GM21367 (cell line): ENCODE measurements around the gene PPARA.

Experiments used
- ATAC-seq: cut with Tn5 transposase; IDR thresholded peaks from one replicate; pipeline ENCODE4 v1.9.1; 2021; ENCODE audit not compliant: unreplicated experiment

The PPARA gene

GRCh38 chr22:46202897-46203600 is 52.7 kb downstream of the PPARA start:
- ATAC-seq: no peak

DNA sequence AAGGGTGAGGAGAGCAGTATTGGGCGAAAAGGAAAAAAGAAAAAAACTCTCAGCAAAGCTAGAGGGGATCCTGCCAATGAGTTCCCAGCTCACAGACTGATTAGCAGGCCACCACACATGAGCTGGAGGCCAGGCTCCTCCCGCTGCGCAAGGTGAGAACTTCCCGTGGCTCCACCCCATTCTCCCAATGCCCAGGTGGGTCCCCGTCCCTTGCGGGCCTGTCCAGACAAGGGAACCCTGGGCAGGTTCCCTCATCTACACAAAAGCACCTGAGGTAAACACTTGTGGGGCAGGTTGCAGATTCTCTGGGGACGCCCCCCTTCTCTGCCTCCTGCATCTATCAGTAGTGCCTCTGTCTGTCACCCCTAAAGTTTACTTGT is 53.3 kb downstream of the PPARA start:
- ATAC-seq: no peak

DNA sequence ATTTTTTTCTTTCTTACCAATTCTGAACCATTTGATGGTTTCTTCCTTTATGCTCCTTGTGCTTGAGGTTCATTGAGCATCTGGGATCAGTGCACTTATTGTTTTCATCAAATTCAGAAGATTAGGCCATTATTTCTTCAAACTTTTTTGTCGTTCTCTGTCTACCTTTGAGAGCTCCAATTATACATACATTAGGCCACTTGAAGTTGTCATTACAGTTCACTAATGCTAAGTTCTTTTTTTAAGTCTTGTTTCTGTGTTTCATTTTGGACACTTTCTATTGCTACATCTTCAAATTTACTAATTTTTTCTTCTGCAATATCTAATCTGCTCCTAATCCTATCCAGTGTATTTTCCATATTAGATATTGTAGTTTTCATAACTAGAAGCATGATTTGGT is 58.9 kb downstream of the PPARA start:
- no peak for ATAC-seq

DNA sequence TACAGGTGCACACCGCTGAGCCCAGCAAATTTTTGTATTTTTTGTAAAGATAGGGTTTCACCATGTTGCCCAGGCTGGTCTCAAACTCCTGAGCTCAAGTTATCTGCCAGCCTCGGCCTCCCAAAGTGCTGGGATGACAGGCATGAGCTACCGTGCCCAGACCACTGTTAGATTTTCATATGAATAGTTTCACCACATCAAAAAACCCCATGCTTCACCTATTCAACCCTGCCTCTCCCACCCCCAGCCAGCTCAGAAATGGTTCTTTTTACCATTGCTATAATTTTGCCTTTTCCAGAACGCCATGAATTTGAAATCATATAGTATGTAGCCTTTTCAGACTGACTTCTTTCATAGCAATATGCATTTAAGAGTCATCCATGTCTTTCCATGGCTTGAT is 61.9 kb downstream of the PPARA start:
- ATAC-seq: no peak

DNA sequence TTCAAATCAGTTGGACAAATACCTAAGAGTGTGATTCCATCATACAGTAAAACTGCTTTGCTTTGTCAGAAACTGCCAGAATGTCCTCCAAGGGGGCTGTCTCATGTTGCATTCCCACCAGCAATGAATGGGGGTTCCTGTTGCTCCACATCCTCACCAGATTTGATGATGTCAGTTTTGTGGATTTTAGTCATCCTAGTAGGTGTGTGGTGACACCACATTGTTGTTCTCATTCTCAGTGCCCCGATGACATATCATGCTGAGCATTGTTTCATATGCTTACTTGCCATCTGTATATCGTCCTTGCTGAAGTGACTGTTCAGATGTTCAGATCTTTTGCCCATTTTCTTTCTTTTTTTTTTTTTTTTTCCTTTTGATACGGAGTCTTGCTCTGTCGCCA is 62.7 kb downstream of the PPARA start:
- ATAC-seq: no peak

DNA sequence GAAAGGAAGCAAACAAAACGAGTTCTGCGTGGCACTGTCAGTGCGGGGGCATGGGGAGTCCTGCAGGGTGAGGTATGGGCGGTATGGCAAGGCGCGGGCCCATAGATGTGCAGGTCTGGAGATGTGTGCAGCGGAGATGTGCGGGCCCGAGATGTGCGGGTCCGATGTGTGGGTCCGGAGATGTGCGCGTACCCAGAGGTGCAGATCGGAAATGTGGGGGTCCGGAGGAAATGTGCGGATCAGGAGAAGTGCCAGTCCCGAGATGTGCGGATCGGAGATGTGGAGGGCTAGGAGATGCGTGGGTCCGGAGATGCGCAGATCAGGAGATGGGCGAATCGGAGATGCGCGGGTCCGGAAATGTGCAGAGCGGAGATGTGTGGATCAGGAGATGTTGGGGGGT is 63.8 kb downstream of the PPARA start:
- ATAC-seq: no peak

- ATAC-seq: no peak
Observed at GRCh38 chr22:46214616-46215015, 64.3 kb downstream of the PPARA start.

- no peak for ATAC-seq
Observed at GRCh38 chr22:46219636-46220035, 69.3 kb downstream of the PPARA start.

DNA sequence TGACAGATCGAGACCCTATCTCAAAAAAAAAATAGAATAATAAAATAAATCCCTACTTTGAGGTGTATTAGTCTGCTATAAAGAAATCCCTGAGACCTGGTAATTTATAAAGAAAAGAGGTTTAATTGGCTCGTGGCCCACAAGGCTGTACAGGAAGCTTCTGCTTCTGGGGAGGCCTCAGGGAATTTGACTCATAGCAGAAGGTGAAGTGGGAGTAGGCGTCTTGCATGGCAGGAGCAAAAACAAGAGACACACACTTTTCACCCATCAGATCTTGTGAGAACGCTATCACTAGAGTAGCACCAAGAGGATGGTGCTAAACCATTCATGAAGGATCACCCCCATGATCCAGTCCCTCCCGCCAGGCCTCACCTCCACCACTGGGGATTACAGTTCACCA is 70.6 kb downstream of the PPARA start:
- no peak for ATAC-seq

DNA sequence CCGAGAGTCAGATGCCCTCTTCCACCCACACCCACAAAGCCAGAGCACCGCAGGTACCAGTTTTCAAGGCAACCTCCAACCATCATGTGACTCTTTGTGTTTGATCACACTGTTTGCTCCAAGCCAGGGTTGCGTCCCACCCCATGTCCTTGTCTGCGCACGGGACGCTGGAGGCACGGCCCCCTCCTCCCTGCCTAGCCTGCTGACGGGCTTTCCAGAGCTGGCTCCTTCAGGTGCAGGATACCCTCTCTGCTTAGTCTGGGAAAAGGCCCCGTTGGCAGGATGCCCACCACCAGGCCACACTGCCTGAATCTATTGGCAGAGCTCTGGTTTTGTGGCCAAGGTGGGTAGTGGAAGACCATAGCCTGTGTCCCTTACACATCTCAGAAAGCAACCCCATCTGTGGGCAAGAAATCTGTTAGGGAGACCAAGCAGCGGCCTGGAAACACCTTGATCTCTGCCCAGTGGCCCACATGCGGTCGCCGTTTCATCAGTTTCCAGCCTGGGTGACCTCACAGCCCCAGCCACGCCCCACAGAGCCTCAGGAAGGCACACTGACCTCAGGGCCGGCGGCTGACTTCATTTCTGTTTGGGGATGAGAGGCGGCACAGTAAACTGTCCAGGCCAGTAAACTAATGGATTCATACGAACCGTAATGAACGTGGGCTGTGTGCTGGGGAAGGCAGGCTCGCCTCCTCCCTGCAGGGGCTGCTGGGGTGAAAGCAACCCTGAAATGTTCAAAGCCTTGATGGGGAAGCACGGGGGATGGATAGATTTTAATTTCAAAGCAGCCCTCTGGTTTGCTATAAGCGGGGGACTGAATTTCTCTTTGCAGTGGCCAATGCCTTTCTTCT is 73.9 kb downstream of the PPARA start:
- ATAC-seq: no peak

GRCh38 chr22:46224898-46225290 is 74.6 kb downstream of the PPARA start:
- ATAC-seq: no peak

GRCh38 chr22:46225631-46226030 is 75.3 kb downstream of the PPARA start:
- ATAC-seq: no peak

GRCh38 chr22:46226577-46226976 is 76.3 kb downstream of the PPARA start:
- ATAC-seq: no peak

- no peak for ATAC-seq
Observed at GRCh38 chr22:46229701-46230100, 79.4 kb downstream of the PPARA start.

DNA sequence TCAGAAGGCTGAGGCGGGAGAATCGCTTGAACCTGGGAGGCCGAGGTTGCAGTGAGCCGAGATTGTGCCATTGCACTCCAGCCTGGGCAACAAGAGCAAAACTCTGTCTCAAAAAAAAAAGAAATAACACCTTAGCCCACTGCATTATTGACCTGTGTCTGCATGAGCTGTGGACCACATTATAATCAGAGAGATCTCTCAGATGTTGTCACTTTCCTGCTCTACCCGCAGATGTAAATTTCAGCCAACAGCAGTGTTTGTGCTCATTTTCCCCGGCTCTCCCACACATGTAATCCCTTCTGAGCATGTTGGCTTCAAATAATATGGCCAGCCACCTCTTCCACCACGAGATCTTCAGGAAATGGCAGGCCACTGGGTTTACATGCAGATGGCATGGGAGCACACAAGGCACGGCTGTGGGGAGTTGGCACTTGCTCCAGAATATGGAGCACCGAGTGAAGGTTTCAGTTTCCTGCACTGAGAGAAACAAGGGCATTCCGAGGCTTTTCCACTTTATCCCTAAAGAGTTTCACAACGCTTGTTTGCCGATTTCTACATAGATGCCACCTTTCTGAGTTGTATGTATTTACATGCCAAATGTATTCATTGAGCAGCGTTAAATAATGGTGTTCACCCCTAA is 80.1 kb downstream of the PPARA start:
- ATAC-seq: no peak

DNA sequence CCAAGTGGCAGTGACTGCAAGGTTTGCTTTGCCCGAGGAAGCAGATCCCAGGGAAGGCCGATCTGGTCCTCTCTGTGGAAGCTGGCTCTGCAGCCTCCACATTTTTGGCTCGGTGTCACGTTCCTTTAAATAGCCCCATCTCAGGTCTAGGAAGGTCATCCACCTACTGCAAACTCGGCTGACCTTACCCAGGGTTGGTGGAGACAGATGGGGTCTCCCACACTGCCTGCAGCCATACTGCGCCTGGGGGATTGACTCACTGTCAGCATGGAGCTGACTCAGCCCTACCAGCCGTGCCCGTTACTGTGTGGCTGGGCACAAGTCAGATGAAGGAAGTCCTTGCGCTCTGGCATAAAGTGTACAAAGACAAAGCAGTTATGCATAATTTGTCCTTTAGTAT is 82.9 kb downstream of the PPARA start:
- ATAC-seq: no peak

DNA sequence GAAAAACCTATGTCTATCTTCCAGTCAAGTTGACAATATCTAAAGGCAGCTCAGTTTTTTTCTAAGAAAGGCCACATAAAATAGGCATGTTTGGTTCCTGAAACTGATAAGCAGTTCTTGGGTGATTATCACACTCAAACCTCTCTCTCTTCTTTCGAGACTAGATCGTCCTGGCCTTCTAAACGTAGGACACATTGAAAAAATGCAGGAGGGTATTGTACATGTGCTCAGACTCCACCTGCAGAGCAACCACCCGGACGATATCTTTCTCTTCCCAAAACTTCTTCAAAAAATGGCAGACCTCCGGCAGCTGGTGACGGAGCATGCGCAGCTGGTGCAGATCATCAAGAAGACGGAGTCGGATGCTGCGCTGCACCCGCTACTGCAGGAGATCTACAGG is 84.6 kb downstream of the PPARA start:
- no peak for ATAC-seq

GRCh38 chr22:46237453-46238124 is 87.3 kb downstream of the PPARA start:
- no peak for ATAC-seq

- no peak for ATAC-seq
Observed at GRCh38 chr22:46238541-46238940, 88.2 kb downstream of the PPARA start.

DNA sequence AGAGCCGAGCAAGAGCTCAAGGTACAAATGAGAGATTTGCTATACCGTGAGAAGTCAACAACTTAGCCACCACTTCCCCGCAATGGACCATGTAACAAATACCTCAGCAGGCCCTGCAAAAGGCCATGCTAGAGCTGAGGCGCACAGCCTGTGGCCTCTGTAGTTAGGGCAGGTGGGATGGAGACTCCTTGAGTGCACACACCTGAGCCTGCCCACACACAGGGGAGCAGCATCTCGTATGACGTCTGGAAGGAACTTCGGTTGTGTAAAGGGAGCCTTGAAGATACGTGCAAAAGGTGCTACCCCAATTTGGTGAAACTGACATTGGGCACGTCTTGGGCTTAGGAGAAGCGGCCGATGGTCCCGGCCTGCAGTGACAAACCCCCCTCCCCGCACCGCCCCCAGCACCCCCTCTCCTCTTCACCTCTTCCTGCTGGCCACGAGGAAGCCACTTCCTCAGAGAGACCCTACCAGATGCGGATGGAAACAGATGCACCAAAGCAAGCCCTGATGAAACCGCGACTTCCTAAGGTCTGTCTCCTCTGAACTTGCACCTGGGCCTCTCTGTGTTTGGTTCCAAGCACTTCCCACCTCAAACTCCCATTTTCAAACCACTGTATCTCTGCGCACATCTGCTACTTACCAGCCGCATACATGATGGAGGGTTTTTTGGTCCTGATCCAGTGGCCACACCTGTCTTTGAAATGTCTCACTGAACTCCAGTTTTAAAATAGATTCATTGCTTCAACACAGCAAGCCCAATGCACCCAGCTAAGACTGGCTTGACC is 89.1 kb downstream of the PPARA start:
- ATAC-seq: no peak

DNA sequence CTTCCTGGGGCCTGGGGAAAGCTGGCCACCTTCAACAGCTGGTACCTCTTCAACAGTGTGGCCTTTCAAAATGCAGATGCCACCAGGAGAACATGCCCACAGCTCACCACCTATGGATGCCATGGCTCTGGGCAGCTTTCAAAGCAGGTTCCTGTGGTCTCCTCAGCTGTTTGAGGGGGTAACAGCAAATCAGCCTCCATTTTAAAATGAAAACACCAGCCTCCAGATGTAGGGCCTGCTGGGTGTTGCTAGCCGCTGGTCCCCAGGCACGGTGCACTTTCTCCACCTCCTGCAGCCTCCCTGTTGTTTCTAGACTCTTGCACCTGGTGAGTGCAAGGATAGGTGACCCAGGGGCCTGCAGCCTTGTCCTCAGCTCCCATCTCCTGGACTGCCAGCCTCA is 89.7 kb downstream of the PPARA start:
- no peak for ATAC-seq
